WERI-Rb-1 (cell line): ENCODE measurements around the gene KLF13.

Source experiments
- DNase-seq: peaks from one replicate; pipeline ENCODE4 v3.0.0-alpha.2; 2020
- H3K27ac ChIP-seq: fragments of 250-450 bp; sonication (Bioruptor Pico); 2 replicates; pipeline ENCODE4 v1.5.1; 2020; ENCODE audit warnings: mild to moderate bottlenecking, moderate library complexity
- H3K27me3 ChIP-seq: fragments of 250-450 bp; sonication (Bioruptor Pico); 2 replicates; pipeline ENCODE4 v1.5.1; 2021; ENCODE audit warnings: mild to moderate bottlenecking, low read depth, moderate library complexity; ENCODE audit not compliant: insufficient read depth, severe bottlenecking
- H3K36me3 ChIP-seq: fragments of 250-450 bp; sonication (Bioruptor Pico); 2 replicates; pipeline ENCODE4 v1.5.1; 2020; ENCODE audit warnings: mild to moderate bottlenecking, moderate library complexity
- H3K4me3 ChIP-seq: 2 replicates; pipeline ENCODE4 v1.5.1; 2011; ENCODE audit warnings: low read depth, mild to moderate bottlenecking, control low read depth, low read length
- H3K9me3 ChIP-seq: fragments of 250-450 bp; sonication (Bioruptor Pico); 2 replicates; pipeline ENCODE4 v1.5.1; 2021; ENCODE audit warnings: mild to moderate bottlenecking, moderate library complexity; ENCODE audit not compliant: severe bottlenecking
- TF ChIP-seq, protein P1 (sequence below): IDR thresholded peaks from 2 replicates; pipeline ENCODE4 v1.5.1; 2011; ENCODE audit warnings: low read depth, mild to moderate bottlenecking, control low read depth, inconsistent platforms, low read length

KLF13 gene

GRCh38 chr15:31358957-31359701, 32.5 kb downstream of the KLF13 start:
- TF ChIP-seq, protein P1, sequence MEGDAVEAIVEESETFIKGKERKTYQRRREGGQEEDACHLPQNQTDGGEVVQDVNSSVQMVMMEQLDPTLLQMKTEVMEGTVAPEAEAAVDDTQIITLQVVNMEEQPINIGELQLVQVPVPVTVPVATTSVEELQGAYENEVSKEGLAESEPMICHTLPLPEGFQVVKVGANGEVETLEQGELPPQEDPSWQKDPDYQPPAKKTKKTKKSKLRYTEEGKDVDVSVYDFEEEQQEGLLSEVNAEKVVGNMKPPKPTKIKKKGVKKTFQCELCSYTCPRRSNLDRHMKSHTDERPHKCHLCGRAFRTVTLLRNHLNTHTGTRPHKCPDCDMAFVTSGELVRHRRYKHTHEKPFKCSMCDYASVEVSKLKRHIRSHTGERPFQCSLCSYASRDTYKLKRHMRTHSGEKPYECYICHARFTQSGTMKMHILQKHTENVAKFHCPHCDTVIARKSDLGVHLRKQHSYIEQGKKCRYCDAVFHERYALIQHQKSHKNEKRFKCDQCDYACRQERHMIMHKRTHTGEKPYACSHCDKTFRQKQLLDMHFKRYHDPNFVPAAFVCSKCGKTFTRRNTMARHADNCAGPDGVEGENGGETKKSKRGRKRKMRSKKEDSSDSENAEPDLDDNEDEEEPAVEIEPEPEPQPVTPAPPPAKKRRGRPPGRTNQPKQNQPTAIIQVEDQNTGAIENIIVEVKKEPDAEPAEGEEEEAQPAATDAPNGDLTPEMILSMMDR, result no peak
- DNase-seq, result no peak
- H3K27me3 ChIP-seq, result no peaks in the 10 kb centered on the region
- H3K9me3 ChIP-seq, result no peaks in the 10 kb centered on the region
- no peaks in the 10 kb centered on the region; the same call in 1 of the 2 replicates for H3K36me3 ChIP-seq
- no peak overlapping the region for H3K27ac ChIP-seq
- no peak overlapping the region for H3K4me3 ChIP-seq

DNA sequence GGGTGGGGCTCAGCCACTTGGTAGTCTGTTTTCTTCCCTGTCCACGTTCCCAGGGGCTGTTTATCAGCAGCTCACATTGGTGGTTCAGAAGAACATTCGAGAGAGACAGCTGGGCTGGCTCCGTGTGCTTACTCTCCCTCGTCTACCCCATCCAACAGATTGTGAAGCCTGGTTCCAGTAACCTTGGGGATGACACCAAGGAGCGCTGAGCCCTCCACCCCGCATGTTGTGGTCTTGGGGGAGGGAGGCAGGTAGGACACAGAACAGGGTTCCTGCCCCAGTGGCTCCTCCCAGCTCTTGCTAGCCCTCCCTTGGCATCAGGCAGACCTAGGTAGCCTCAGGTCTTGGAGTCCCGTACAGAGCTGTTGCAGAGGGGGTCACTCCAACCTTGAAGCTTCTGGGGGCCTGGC, 33.1 kb downstream of the KLF13 start:
- TF ChIP-seq, protein P1, result no peak
- Histone ChIP-seq H3K9me3 (no peaks in the 10 kb centered on the region), H3K36me3 (no peaks in the 10 kb centered on the region; the same call in 1 of the 2 replicates), H3K4me3 (no peak overlapping the region), H3K27me3 (no peaks in the 10 kb centered on the region), H3K27ac (no peak overlapping the region)
- DNase-seq, result no peak

DNA sequence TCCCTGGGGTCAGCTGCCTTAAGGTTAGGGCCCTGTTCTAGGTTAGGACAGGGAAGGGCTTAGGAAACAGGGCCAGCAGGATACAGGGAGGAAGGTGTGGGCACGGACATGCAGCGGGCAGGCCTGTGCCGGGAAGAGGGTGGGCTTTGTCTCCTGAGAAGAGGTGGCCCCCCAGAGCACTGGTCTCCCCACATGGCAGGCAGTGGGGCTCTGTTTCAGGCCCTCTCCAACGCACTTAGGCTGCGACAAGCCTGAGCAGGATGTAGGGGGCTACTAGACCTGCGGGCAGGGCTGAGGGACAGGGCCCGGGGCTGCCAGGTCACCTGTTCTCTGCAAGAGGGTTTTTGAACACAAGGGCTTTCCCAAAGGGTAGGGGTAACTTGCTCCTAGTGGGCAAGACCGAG, 33.5 kb downstream of the KLF13 start:
- Histone ChIP-seq H3K36me3 (no peaks in the 10 kb centered on the region; the same call in 1 of the 2 replicates), H3K27me3 (no peaks in the 10 kb centered on the region), H3K9me3 (no peaks in the 10 kb centered on the region), H3K27ac (no peak overlapping the region), H3K4me3 (no peak overlapping the region)
- DNase-seq, result no peak
- TF ChIP-seq, protein P1, result no peak

DNA sequence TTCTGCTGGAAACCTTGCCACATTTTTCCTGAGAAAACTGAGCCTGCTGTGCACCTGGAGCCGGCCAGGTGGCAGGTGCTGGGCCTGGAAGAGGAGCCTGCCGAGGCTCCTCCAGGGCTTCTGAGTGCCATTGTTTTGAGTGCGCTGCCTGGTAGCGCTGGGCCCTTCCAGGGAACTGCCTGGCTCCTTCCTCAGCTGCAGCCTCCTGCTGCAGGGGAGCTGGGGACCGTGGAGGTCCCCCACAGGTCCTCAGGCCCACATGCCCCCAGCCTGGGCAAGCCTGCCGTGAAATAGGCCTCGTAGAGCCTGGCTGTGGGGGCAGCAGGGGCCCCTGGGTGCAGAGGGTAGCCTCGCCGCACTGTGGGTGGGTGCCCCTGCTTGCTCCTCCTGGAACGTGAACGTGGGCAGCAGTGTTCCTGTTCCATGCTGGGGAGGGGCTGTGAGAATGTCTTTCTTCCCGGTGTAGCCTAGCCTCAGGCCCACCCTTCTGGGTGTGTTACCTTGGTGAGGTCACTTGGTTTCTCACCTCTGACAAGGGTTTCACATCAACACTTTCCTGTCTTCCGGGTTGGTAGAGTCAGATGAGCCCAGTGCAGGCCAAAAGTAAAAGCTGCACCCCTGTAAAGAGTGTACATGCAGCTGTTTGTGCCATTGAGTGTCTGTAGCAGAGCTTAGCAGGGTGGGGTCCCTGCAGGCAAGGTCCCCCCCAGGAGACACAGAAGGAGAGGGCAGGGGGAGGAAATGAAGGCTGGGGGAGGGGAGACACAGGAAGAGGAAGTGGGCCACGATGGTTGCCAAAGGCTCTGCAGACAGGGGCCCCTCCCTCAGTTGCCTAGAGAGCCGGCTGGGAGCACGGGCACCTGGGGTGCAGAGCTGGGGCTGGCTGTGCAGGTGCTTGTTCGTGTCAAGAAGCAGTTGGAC, 34.5 kb downstream of the KLF13 start:
- no peaks in the 10 kb centered on the region; the same call in 1 of the 2 replicates for H3K36me3 ChIP-seq
- no peak overlapping the region for H3K4me3 ChIP-seq
- H3K27me3 ChIP-seq, result no peaks in the 10 kb centered on the region
- H3K9me3 ChIP-seq, result no peaks in the 10 kb centered on the region
- H3K27ac ChIP-seq, result no peak overlapping the region; the same call in 1 of the 2 replicates
- TF ChIP-seq, protein P1, result no peak
- DNase-seq, result no peak

- H3K4me3 ChIP-seq, result no peak overlapping the region
- TF ChIP-seq, protein P1, result no peak
- H3K36me3 ChIP-seq, result no peaks in the 10 kb centered on the region; the same call in 1 of the 2 replicates
- H3K27me3 ChIP-seq, result no peaks in the 10 kb centered on the region
- no peak for DNase-seq
- no peak overlapping the region for H3K27ac ChIP-seq
- H3K9me3 ChIP-seq, result no peaks in the 10 kb centered on the region
Observed at GRCh38 chr15:31361764-31362515, 35.3 kb downstream of the KLF13 start.
